PFSK-1 (cell line): Measurements from ENCODE around the gene FAM219A.

ENCODE experiments used
- FOXP2 ChIP-seq: optimal IDR thresholded peaks from 2 replicates; pipeline ENCODE3; 2011; ENCODE audit warnings: borderline replicate concordance, control low read depth, inconsistent platforms; ENCODE audit not compliant: insufficient read depth; ENCODE audit errors: extremely low read length, extremely low read depth
- POLR2AphosphoS5 ChIP-seq: IDR thresholded peaks from 2 replicates; pipeline ENCODE4 v1.6.1; 2012; ENCODE audit warnings: low read depth, mild to moderate bottlenecking, control low read depth, low read length, moderate library complexity
- TAF1 ChIP-seq: IDR thresholded peaks from 2 replicates; pipeline ENCODE4 v1.6.1; 2012; ENCODE audit warnings: low read length, control low read depth, borderline replicate concordance; ENCODE audit not compliant: insufficient read depth

DNA sequence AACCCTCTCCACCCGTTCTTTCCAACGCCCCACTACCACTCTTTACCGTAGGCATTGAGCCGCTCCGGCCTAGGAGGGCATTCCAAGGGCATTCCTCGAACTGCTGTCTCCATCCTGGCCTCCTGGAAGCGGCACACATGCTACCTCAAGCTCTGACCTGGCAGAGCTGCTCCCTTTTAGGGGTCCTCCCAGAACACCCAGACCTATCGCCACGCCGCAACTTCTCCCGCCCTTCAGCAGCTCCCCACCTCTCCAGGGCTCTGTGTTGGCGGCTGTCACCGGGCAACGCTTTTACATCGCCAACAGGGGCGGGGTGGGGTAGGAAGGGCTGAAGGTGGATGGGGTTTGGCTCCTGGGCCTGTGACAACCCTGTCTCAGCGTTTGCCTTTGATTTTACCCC lies 77.0 kb downstream of the FAM219A start:
- TF ChIP-seq POLR2AphosphoS5 (no peak), TAF1 (no peak), FOXP2 (no peak)
